ENCODE results near the gene TMEM141.

Gene TMEM141

GRCh38 chr9:136790640-136791515 lies at the start of gene TMEM141:
Gene TMEM141, plus strand, starts transcription at chr9:136791344. Its CDS starts 27 bp downstream, at chr9:136791371.
- DNase-seq = peak; percentile 99 to 100 (median 100)

GRCh38 chr9:136741883-136742571 lies 49.1 kb upstream of the TMEM141 start:
- DNase-seq = no peak

- no peak for DNase-seq
These were observed 48.4 kb upstream of the TMEM141 start, which contains the start of gene LCN10 for GRCh38 chr9:136742591-136743391. Gene LCN10, minus strand, starts transcription at chr9:136742940. Its CDS starts 37 bp downstream, at chr9:136742903.

GRCh38 chr9:136743639-136744211 lies 47.4 kb upstream of the TMEM141 start:
- DNase-seq = no peak

- DNase-seq = no peak
These were observed 46.4 kb upstream of the TMEM141 start for GRCh38 chr9:136744773-136745172.

GRCh38 chr9:136745389-136746154 lies 45.6 kb upstream of the TMEM141 start:
- no peak for DNase-seq

- DNase-seq = no peak
These were observed 45.0 kb upstream of the TMEM141 start for GRCh38 chr9:136746155-136746490.

GRCh38 chr9:136746621-136747020 lies 44.5 kb upstream of the TMEM141 start:
- no peak for DNase-seq

- no peak for DNase-seq
These were observed 43.7 kb upstream of the TMEM141 start for GRCh38 chr9:136747161-136748060.

- no peak for DNase-seq
These were observed 42.9 kb upstream of the TMEM141 start, which contains the start of gene LCN6 for GRCh38 chr9:136748201-136748600. Gene LCN6, minus strand, starts transcription at chr9:136748525. Its CDS starts 42 bp downstream, at chr9:136748483.

GRCh38 chr9:136748666-136749611 lies 42.2 kb upstream of the TMEM141 start:
- DNase-seq = no peak

- no peak for DNase-seq
These were observed 40.6 kb upstream of the TMEM141 start for GRCh38 chr9:136750526-136750925.

GRCh38 chr9:136751244-136751643 lies 39.9 kb upstream of the TMEM141 start:
- DNase-seq = no peak

GRCh38 chr9:136751814-136752213 lies 39.3 kb upstream of the TMEM141 start:
- no peak for DNase-seq

- DNase-seq = no peak
These were observed 37.6 kb upstream of the TMEM141 start for GRCh38 chr9:136753371-136754058.

- no peak for DNase-seq
These were observed 37.0 kb upstream of the TMEM141 start for GRCh38 chr9:136754059-136754572.

GRCh38 chr9:136754626-136755301 lies 36.4 kb upstream of the TMEM141 start:
- DNase-seq = no peak
